GM12892 (cell line): Measurements from ENCODE around the gene ETV2.

ENCODE experiments used
- POLR2A ChIP-seq: IDR thresholded peaks from 2 replicates; pipeline ENCODE4 v1.6.1; 2011; ENCODE audit warnings: low read depth, low read length, control low read depth
- POLR2AphosphoS5 ChIP-seq: IDR thresholded peaks from 2 replicates; pipeline ENCODE4 v1.6.1; 2011; ENCODE audit warnings: low read depth, low read length, control low read depth
- TAF1 ChIP-seq: IDR thresholded peaks from 2 replicates; pipeline ENCODE4 v1.6.1; 2011; ENCODE audit warnings: low read depth, mild to moderate bottlenecking, control low read depth, low read length, borderline replicate concordance

GRCh38 chr19:35642312-35642711 is 767 bp downstream of the ETV2 start:
- TF ChIP-seq POLR2A (no peak), POLR2AphosphoS5 (no peak), TAF1 (no peak)
